GM21381 (cell line): Measurements from ENCODE around the gene KRTAP1-3.
"Not testable (repeated sequence)": the region's sequence is repeated elsewhere in the genome, so short reads cannot be mapped to it uniquely, and the experiment has no call there.

Experiments
- ATAC-seq: cut with Tn5 transposase; IDR thresholded peaks from one replicate; pipeline ENCODE4 v1.9.1; 2021; ENCODE audit warnings: mild to moderate bottlenecking, moderate library complexity; ENCODE audit not compliant: unreplicated experiment

KRTAP1-3 gene

GRCh38 chr17:41012326-41013120 lies 22.2 kb downstream of the KRTAP1-3 start:
- no peak for ATAC-seq

DNA sequence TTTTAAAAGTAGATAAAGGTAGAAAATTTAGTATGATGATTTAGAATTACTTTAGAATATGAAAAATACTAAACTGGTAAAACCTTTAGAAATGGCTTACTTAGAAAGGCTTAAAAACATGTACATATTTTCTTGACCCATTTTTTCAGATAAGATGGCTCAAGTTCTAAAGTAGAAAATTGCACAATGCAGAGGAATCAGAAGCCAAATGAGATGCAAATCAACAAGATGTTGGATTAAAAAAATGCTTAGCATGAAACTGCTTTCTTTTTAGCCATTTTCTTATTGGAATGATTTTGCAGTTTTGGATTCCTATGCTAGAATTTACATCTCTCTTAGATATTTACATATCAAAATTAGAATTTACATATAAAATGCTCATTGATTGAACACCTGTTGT lies 24.2 kb downstream of the KRTAP1-3 start:
- ATAC-seq, result no peak

DNA sequence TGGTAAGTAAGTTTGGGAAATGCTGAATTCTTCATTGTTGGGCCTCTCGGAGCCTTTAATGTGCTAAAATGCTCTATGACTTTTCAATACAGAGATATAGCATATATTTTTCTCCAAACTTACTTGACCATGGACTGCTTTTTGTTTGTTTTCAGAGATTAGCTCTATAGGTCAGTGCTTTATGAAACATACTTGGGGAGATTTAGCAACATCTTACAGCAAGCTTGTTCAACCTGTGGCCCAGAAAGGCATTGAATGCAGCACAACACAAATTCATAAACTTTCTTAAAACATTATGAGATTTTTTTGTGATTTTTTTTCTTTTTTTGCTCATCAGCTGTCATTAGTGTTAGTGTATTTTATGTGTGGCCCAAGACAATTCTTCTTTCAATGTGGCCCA lies 24.7 kb downstream of the KRTAP1-3 start:
- no peak for ATAC-seq

GRCh38 chr17:41009301-41009760 lies 25.3 kb downstream of the KRTAP1-3 start:
- ATAC-seq, result no peak

DNA sequence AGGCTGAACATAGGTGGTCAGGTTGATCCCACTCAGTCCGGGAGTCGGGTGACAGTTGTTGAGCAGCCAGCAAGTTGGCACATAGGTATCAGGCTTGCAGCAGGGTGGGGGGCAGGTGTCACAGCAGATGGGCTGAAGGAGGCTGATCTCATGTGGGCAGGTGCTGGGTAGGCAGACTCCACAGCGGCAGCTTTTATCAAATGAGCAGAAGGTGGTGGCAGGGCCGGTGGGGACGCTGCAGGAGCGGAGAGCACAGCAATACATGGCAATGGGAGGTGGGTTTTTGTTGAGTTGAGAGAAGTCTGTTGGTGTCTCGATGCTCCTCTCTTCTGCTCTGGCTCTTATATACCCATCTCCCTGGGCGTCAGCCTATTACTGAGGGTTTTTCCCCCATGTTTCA lies 25.9 kb downstream of the KRTAP1-3 start, which contains the start of gene KRTAP3-1:
KRTAP3-1 (minus strand) TSS at position 318 of the 400 bp plus-strand sequence; CDS start at position 264, 54 bp downstream.
- ATAC-seq, result no peak

- no peak for ATAC-seq
Observed at GRCh38 chr17:41004397-41004796, 30.3 kb downstream of the KRTAP1-3 start.

GRCh38 chr17:41003926-41004325 lies 30.7 kb downstream of the KRTAP1-3 start:
- ATAC-seq, result no peak

GRCh38 chr17:41002814-41003213 lies 31.9 kb downstream of the KRTAP1-3 start:
- ATAC-seq, result no peak

DNA sequence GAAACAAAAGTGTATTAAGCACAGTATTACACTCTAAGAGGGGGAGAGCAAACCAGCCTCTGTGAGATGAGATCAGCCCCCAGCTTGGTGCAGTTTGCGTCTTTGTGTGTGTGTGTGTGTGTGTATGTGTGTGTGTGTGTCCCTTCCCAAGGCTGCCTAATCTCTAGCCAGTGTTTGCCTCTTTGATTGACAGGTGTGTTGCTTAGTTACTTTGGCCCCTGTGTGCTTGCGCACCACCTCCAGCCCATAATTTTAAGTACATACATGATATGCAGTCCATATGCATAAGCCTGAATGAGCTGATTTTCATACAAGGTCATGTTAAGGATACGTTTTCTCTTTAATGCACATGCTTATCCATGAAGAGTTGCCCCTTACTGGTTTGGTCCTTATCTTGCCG lies 32.9 kb downstream of the KRTAP1-3 start:
- ATAC-seq, result no peak

GRCh38 chr17:40999563-40999962 lies 35.1 kb downstream of the KRTAP1-3 start, which contains the start of gene KRTAP3-2:
Gene KRTAP3-2, minus strand, starts transcription at chr17:40999906. Its CDS starts 53 bp downstream, at chr17:40999853.
- ATAC-seq, result not testable (repeated sequence)

GRCh38 chr17:40997361-40997760 lies 37.3 kb downstream of the KRTAP1-3 start:
- no peak for ATAC-seq

GRCh38 chr17:40996829-40997228 lies 37.8 kb downstream of the KRTAP1-3 start:
- no peak for ATAC-seq

GRCh38 chr17:40995116-40995515 lies 39.6 kb downstream of the KRTAP1-3 start:
- no peak for ATAC-seq

DNA sequence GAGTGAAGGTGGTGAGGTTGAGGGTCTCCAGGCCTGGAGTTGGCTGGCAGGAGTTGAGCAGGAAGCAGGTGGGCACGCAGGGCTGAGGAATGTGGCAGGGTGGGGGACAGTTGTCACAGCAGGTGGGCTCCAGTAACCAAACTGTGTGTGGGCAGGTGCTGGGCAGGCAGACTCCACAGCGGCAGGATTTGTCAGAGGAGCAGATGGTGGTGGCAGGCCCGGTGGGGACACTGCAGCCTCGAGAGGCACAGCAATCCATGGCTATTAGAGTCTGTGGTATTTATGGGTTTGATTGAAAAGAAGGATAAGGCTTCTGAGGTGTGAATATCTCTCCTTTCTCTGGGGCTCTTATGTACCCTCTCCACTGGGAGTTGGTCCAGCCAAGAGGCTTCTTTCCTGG lies 40.8 kb downstream of the KRTAP1-3 start, which contains the start of gene KRTAP3-3:
KRTAP3-3 (minus strand) TSS at position 326 of the 400 bp plus-strand sequence; CDS start at position 259, 67 bp downstream.
- ATAC-seq, result no peak

GRCh38 chr17:40993084-40993483 lies 41.6 kb downstream of the KRTAP1-3 start:
- no peak for ATAC-seq

GRCh38 chr17:40992666-40993065 lies 42.0 kb downstream of the KRTAP1-3 start:
- no peak for ATAC-seq

DNA sequence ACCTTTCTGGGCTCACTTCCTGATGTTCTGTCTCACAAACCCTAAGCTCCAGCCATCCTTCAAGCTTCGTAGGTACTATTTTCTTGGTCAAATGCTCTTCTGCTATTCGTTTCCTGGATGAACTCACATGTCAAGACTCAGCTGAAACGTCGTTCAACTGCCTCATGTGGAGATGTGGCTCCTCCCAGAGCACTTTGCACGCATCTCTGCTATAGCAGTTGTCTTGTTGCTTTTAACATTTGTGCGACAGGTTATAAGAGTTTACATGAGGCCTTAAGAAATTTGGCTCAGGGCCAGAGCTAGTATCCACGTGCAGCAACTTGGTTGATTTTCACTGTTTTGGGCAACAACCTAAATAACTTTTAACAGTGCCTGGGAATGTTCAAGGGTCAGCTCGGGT lies 47.8 kb downstream of the KRTAP1-3 start:
- ATAC-seq, result no peak

DNA sequence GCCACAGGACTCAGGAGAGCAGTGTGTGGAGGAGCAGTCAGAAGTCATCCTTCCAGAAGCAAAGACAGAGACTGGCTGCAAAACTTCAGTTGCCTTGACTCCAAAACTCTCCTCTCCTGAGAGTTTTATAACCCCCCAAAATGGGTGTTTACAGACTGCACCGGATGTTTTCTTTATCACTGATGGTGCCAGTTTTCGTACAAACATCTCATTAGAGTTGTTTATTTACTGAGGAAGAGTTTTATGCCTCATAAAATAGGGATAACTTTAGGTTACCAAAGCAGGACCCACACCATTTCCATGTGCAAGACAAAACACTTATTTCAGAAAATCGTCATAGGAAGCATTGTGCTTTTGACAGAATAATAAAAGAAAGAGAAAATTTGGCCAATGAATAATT lies 50.4 kb downstream of the KRTAP1-3 start, which contains the start of gene KRT40:
KRT40 (minus strand) TSS at position 101 of the 400 bp plus-strand sequence; CDS start at position 48, 53 bp downstream.
- ATAC-seq, result no peak
